Measurements from ENCODE around the gene TWNK.

The TWNK gene

GRCh38 chr10:100986952-100987684 lies at the start of gene TWNK, which contains the start of gene MRPL43:
TWNK (plus strand) TSS chr10:100987543; CDS start chr10:100988211, 668 bp downstream.
MRPL43 (minus strand) TSS chr10:100987497; CDS start chr10:100987443, 54 bp downstream.
- peak; percentile 85 to 90 for DNase-seq

DNA sequence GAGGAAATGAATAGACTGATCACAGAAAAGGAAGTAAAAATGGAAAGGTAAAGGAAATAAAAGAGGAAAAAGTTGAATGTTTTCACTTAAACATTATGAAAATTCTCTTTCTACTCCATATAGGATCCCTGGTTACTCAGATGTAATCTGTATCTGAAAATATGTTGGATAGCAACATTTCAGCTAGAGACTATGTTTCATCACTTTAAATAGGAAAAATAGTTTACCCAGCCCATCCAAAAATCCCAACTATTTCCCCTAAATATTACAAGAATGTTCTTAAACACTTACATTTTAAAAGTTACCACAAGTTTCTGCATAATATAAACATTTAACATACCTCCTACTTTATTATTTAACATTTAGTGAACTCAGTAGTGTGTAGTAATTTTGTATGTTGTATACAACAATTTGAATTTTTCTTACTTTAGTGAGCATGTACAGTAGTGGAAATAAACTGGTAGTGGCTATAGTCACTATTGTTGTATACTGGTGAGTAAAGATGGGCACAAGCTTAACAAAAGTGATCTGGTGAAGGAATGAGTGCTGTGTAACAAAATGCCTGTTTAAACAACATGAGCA lies 47.5 kb upstream of the TWNK start:
- DNase-seq: no peak

- no peak for DNase-seq
These were observed 45.1 kb upstream of the TWNK start for GRCh38 chr10:100942229-100942628.

DNA sequence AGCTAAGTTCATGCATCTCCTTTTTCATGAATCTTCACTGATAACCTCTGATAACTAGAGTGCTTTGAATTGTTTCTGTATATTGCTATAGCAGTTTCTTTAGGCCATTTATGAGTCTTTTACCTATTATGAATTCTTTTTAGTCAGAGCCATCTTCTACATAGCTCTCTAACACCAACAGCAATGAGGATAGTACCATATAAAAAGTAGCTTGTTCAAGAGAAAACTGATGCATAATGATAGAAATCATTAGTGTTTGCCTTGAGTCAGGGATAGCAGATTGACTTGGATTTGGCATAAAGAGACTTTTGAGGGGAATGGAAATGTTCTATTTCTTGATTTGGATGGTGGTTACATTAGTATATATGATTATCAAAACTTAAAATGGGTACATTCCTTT lies 43.8 kb upstream of the TWNK start:
- no peak for DNase-seq

- no peak for DNase-seq
These were observed 41.6 kb upstream of the TWNK start for GRCh38 chr10:100945754-100946153.

- no peak for DNase-seq
These were observed 38.4 kb upstream of the TWNK start for GRCh38 chr10:100948916-100949315.

- no peak for DNase-seq
These were observed 27.1 kb upstream of the TWNK start for GRCh38 chr10:100960251-100960650.

DNA sequence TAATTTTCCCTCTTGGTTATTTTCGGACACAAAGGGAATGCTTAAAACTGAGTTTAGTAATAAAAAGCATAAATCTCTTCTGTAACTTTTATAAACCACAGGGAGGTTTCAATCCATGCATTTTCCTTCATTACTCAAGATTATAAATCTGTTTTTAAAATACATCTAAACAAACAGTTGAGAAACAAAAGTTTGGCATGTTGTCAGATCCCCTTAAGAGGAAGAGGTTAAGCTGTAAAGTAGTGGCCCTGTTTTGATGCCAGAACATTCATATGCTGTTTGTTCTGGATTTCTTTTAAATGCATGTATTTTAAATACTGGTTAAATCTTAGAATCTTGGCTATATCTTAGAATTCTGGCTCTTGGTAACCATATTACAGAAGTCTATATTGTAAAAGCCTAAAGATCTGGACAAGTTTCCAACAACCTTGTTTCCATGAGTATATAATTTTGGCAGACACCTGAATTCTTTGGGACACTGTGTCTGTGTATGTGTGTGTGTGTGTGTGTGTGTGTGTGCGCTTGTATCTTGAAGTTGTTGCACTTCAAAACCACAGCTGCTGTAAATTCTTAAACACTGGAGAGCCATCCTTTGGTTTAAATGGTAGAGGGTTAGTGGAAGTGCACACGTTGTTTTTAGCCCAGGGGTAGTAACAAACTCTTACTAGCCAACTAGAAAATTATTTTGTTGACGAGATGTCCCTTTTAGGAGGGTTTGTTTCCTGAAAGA lies 24.8 kb upstream of the TWNK start:
- DNase-seq: no peak

DNA sequence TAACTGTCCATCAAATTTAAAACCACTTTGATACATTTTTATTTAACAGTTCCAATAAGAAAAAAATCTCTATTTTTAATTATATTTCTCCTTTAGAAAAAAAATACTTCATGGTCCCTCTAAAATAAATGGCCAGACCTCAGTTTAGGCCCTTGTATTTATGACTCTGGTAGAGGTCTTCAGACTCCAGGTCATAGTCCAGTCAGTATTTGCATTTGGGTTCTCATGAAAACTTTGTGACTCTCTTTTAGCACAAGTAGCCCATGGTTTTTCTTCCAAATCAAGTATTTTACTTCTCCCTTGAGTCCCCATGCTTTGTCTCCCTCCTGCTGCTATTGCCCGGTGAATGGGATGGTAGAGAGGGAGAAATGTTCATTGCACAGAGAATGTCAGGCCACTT lies 23.5 kb upstream of the TWNK start:
- no peak for DNase-seq

DNA sequence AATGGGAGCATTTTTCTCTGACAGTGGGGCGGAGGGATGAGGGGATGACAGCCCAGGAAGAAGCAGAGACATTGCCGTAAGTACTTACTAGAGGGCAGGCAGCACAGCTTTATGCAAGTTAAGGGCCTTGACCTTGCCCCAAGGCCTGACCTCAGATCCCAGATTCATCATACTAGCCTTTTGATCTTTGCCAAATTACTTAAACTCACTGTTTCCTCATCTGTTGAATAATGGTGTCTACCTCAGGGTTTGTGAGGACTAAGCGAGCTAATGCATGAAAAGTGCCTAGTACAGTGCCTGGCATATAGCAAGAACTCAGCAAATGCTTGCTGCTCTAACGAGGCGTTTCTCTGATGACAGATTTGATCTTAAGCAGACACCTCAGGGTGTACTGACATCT lies 21.5 kb upstream of the TWNK start:
- DNase-seq: no peak

DNA sequence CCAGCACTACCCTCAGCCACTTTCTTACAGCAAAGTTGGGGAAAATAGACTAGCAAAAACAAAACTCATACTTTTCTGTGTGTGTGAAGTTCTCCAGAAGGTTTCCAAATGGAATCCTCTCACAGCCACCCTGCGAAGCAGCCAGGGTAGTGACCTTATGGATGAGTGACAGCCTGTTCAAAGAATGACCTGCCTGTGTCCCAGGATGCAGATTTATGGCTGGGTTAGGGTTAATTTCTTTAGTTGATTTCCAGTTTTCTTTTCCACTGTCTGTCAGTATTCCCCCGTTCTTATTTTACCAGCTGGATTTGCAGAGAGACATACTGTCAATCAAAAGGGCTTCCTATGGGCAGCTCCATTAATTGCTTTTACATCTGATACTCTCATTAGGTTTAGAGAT lies 20.5 kb upstream of the TWNK start:
- DNase-seq: no peak

DNA sequence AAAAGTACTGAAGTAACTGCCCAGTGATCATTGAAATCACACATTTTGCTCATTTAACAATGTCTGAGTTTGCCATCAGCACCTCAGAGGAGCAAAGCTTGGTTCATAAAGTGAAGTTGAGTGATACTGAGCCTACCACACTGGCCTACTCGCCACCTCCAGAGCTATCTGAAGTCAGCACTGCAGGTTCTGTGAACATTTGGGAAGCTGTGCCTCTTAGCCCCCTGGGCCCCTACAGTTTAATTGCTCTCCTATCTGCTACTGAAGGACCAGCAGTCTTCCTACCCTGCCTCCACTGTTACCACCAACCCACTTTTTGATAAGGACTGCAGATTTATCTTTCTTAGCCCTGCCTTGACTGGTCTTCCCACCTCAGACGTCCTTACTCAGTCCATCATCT lies 20.0 kb upstream of the TWNK start:
- DNase-seq: no peak

GRCh38 chr10:100968062-100968736 lies 19.1 kb upstream of the TWNK start:
- DNase-seq: no peak

DNA sequence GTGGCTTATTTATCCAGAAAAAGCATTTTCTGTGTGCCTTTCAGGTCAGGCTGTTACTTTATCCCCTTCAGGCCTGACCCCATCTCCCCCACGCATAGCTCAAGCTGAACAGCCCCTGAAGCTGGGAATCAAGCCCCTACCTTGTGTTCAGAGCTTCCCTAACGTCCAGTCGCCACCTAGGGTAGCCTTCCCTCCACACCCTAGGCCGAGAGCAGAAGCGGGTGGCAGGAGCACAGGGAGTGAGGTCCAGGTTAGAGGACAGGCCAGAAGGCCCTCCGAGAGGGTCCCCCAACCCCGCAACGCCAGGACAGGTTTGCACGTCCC lies 18.5 kb upstream of the TWNK start:
- DNase-seq: no peak

- peak; percentile 46 to 53 for DNase-seq
These were observed 17.9 kb upstream of the TWNK start, which contains the start of gene SEMA4G for GRCh38 chr10:100969187-100970075. SEMA4G (plus strand) TSS chr10:100969504; CDS start chr10:100972913, 3,409 bp downstream.

- DNase-seq: peak in 1 of 2 experiments; percentile 26
These were observed 17.0 kb upstream of the TWNK start for GRCh38 chr10:100970076-100970913.

- DNase-seq: no peak
These were observed 16.2 kb upstream of the TWNK start for GRCh38 chr10:100970914-100971811.

GRCh38 chr10:100972115-100972903 lies 15.0 kb upstream of the TWNK start:
- DNase-seq: no peak

GRCh38 chr10:100972904-100973535 lies 14.3 kb upstream of the TWNK start:
- no peak for DNase-seq
